IPS-11a (cell line): ENCODE results near the gene TRAPPC12.

Source experiments
- H3K4me3 ChIP-seq: one replicate; pipeline ENCODE4 v1.5.1; 2013; ENCODE audit warnings: low read depth, low read length, control low read depth

Gene TRAPPC12

DNA sequence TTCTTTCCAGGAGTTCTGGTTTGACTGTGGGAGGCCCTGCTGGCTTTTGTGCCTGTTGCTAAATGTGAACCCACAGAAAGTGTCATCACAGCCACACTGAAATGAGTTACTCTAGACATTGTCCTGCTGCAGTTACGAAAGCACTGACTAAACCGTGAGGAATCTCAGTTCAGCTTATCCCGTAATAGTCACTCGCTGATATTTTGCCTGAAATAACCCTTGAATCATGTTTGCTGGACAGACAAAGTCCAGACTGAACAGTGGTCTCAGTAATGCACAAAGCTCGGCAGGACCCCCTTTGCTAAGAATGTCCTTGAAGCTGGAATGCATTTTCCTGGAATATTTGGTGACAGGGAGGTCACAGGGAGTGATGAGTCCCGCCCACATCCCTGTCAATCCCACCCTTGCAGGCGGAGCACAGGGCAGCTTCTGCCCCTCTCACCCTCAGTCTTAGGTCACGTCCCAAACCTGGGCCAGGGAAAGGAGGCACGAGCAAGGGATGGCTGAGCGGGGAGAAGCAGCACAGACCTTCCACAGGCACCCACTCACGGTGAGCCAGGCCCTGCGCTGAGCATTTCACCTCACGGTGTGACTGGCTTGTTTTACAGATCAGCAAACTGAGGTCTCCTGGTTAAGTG lies 86.5 kb downstream of the TRAPPC12 start:
- H3K4me3 ChIP-seq, result no peak overlapping the region

DNA sequence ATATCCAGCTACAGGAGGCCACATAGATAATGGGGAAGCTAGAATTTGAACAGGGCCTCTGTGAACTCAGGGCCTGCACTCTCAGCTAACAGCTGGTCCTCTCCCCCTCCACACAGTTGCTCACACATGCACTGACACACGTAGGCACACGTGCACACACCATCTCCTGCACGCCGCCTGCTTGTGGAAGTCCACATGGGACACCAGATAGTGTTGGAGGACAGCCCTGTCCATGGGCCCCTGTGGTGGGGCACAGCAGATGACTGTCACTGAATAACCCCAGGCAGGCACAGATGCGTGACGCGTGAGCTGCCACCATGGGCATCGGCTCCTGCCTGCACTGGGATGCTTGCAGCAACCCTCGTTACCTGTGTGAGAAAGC lies 87.0 kb downstream of the TRAPPC12 start:
- no peak overlapping the region for H3K4me3 ChIP-seq

DNA sequence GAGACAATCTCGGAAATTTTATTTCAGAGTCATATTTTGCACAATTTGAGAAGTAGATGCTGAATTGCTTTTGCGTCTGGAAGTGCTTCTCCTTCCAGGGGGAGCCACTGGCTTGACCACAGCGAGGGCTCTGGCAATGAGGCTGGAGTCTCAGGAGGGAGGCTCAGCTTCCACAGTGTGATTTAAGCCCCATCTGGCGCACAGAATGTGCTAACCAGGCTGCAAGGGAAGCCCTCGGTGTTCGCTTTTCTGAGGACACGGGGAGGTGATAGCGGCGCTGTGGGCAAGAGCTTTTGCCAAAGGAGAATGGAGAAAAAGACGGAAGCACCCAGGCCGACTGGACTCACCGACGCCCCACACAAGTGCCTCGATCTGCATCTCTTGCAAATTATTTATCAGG lies 87.5 kb downstream of the TRAPPC12 start:
- H3K4me3 ChIP-seq, result no peak overlapping the region

DNA sequence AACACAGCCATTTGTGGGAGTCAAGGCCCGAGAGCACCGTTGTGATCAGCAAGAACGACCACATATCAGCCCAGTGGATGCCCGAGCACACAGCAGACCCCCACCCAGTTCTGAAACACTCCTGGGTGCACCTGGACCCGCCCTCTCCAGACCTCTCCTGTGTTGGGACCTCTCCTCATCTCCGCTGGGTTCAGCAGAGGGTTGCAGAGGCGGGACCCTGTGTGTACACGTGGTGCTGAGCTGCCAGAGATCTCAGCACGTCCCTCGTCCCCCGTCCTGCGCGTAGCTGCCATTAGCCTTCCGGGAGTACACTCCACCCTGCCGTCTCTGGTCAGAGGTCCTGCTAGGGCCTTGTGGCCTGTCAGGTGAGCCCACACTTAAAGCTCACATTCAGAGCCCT lies 88.2 kb downstream of the TRAPPC12 start:
- no peak overlapping the region for H3K4me3 ChIP-seq

DNA sequence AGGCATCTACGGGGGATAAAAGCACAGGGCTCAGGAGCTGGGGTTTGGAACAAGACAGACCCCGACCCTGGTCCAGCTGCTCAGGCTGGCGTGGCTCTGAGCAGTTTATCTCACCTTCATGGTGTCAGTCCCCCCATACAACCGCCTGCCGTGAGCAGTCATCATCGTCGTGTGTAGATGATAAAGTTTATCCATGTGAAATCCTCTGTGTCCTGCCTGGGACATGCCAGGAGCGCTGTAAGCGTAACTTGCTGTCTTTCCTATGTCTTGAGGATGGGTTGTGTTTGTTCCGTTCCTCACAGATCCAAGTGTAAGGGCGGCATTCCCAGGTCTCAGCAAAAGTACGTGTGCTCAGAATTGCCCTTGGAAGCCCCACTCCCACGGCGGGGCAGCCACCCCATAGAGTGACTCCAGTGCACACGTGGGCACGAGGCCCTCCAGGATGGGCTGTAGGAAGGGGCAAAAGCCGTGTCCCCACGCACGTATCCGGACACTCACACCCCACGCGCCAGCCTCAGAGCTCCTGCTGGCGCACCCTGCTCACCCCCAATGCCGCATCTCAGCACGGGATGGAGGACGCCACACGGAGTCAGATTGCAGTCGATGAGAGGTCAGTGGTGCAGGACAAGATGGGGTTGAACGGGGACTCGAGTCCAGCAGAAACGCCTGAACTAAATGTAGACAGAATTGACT lies 88.9 kb downstream of the TRAPPC12 start:
- H3K4me3 ChIP-seq, result no peak overlapping the region

DNA sequence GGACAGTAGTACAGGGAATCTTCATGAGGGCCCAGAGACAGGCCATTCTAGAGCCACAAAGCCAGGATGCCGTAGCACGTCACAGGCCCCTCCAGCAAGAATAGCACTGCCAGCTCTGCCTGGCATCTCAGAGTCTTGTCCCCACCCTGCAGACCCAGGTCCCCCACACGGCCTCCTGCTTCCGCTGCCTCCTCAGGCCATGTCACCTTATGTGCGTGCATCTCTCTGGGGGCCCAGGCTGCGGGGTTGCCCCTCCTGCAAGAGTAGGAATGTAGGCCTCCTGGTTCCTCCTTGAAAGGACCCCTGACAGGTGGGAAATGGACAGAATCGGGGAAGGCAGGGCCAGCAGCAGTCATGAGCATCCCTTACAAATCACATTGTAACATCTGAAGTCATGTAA lies 90.0 kb downstream of the TRAPPC12 start:
- no peak overlapping the region for H3K4me3 ChIP-seq

DNA sequence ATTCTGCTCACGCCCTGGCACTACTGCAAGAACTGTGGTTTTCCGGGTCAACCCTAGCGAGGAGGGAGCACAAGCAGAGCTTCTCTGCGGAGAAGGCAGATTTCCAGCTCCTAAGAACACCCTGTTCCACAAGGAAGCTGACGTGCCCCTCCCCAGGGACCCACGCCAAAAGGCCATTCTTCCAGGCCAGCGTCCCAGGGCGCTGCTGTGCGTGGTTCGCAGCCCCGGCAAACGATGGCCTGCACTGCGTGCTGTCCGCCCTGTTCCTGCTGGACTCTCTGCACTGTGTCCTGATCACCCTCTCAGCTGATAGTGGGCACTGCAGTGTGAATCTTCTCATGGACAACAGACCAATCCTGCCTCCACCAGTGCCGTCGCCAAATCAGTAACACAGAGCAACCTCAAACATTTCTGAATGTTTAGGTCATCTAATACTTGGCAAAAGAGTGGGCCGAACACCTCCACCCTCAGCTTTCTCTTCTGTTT lies 90.7 kb downstream of the TRAPPC12 start:
- no peak overlapping the region for H3K4me3 ChIP-seq

DNA sequence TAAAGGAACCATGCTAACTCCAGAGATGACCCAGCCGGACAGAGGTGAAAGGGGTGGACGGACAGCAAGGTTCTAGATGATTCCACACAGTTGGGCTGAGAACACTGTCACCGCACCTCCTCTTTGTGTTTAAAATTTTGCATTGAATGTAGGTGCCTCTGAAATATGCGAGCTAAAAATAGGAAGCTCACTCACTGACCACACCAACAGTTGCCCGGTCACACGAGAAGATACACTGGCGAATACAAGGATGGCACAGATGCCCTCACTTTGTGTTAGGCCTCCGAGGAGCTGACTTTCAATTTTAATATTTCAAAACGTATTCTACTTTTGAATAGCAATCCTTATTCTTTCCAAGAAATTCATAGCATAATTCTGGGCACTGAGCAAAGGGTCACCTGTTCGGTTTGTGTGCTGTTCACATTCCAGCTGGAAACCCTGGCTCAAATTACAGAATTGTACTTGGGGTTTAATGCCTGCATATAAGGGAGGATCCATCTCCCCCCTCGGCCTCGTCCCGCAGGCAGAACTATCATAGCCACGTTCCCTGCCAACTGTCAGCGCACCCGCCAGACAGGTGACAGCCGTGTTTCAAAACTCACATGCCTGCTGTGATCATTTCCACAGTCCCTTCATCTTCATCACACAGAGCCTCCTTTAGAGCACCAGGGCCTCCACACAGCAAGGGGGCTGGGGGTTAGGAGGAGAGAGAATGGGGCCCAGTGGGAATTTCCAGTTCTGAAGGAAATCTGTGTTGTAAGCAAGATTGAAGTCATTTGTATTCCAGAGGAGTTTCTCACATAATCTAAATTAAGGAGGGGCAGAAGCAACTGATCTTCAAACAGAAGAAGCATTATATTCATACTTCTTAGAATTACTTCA lies 91.6 kb downstream of the TRAPPC12 start:
- no peak overlapping the region for H3K4me3 ChIP-seq

DNA sequence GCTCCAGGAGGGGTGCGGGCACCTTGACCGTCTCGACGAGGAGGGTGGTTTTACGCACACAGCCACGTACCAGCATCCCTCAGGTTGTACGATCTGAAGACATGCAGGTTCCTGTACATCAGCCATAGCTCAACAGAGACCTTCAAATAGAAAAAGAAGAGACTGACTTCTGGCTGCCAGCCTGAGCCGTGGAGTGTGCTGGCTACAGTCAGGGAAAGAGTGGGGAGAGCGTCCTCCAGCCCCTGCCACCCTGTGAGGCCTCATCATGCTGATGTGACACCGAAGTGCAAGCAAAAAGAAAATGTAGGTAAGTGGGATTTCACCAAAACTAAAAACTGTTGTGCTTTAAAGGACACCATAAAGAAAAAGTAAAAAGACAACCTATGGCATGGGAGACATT lies 92.8 kb downstream of the TRAPPC12 start:
- no peak overlapping the region for H3K4me3 ChIP-seq

DNA sequence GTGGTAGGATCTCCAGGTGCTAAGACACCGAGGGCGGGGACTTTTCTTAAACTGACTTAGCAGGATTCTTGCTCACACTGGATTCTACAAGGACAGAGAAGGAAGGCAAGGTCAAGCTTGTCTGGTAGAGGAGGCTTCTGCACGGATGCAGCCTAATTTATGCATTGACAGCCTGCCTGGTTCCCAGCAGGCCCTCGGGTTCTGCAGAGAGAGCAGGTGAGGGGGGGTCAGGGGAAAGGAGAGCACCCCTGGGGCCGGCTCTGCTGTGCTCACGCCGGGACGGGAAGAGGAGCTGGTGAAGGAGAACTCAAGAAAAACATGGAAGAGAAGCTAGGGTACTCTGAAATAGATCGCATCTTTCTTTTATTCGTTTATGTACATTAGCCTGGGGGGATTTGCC lies 93.5 kb downstream of the TRAPPC12 start:
- H3K4me3 ChIP-seq, result no peak overlapping the region

DNA sequence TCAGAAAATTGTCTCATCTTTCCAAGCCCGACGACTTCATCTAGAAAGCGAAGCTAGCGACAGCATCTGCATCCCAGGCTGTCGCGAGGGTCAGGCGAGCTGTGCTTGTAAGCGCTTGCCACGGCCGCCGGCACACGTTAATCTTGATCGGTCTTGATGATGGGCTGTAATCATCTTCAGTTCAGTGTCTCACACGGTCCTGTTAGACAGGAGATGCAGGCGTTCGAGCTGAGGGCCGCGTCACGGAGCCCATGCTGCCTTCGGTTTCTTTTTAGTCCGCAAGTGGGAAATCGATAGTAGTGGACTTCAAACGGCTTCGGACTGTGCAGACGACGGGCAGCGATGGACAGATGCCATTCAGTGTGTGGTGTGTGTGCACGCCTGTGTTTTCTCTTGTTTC lies 96.3 kb downstream of the TRAPPC12 start:
- H3K4me3 ChIP-seq, result no peak overlapping the region

DNA sequence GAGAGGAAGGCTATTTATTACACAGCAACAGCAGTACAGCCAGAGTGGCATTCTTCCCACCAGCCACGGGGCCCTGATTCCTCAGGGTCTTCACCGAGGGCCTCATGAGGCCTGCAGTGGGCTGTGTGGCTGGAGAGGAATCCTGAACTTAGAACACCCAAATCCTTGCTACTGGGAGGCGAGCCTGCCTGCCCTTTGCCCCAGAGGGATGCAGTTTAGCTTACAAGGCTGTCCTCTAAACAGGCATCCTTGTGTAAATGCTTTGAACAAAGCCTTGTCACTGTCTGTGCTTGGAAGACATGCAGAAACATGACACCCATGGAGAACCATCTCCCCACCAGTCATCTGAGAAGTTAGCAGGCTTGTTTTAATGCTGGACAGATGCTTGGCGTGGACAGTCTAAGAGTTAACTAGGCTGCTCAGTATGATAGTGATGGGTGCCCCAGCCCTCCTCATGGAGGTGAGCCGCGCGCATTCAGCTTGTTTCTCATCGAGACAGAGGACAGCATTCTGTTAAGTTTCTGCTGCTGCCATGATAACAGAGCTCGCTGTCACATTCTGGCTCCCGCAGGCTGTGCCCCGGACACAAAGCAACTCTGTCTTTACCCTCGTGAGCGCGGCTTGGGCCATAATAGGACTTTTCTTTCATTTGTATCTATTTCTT lies 97.0 kb downstream of the TRAPPC12 start:
- H3K4me3 ChIP-seq, result no peak overlapping the region

DNA sequence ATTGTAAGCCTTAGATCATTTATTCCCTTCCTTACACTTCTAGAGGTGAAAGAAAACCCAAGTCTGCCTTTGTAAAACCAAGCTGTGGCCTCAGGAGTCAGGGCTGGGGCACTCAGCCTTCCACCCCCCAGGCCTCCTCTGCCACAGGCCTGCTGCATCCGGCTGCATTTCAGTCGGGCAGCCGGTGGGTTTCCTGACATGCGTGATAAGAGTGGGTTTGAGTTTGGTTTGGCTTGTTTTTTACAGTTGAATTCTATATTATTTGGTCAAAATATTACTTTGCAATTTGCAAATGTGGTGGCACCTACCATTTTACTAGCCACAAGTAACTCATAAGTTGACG lies 97.5 kb downstream of the TRAPPC12 start:
- no peak overlapping the region for H3K4me3 ChIP-seq

DNA sequence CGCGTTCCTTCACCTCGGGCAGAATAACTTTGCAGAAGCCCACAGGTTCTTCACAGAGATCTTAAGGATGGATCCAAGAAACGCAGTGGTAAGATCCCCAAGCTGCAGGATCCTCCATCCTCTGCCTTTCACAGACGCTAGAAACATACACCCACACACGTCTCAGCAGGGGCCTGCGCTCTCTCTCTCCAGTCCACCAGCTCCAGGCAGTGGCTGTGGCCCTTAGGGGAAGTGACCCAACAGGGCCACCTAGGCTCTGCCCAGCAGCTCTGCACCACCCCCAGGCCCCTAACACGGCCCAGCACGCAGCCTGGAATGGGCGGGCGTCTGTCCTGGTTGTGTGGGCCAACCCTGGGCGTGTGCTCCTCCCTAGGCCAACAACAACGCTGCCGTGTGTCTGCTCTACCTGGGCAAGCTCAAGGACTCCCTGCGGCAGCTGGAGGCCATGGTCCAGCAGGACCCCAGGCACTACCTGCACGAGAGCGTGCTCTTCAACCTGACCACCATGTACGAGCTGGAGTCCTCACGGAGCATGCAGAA lies 99.4 kb downstream of the TRAPPC12 start:
- no peak overlapping the region for H3K4me3 ChIP-seq

DNA sequence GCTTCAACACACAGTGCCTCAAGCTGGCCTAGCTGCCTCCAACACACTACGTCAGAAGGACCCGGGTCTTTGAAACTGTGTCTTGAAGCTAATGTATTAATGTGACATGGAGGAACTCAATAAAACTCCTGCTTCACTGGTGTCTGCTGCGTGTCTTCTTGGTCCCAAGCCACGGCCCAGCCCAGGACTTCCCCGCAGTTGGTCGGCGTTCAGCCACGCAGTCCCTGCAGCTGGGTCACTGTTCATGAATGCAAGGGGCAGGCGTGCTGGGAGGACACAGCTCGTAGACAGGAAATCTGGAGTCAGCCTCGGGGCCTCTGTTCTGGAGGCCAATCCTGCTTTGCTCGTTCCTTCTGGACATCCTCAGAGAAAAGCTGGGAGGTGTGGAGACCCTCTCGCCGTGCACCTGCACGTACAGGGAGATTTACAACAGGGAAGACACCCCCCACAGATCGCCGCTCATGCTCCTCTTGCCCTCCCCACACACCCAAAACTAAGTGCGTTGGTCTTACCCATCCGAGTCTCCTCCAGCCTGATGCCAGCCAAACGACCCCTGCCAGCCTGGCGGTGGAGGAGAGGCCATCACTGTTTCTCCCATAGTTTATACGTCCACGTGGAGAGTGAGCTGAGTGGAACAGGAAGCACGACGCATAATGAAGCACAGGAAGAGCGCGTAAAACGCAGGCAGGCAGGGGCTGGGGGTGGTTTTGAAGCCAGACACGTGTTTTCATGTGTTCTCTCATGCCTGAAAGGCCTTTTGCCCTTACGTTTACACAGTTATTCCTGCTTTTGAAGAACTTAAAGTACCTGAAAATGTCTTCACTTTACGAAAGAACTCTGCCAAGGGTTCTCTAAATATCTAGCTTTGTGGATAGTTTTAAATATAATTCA lies 100.2 kb downstream of the TRAPPC12 start:
- H3K4me3 ChIP-seq, result no peak overlapping the region

DNA sequence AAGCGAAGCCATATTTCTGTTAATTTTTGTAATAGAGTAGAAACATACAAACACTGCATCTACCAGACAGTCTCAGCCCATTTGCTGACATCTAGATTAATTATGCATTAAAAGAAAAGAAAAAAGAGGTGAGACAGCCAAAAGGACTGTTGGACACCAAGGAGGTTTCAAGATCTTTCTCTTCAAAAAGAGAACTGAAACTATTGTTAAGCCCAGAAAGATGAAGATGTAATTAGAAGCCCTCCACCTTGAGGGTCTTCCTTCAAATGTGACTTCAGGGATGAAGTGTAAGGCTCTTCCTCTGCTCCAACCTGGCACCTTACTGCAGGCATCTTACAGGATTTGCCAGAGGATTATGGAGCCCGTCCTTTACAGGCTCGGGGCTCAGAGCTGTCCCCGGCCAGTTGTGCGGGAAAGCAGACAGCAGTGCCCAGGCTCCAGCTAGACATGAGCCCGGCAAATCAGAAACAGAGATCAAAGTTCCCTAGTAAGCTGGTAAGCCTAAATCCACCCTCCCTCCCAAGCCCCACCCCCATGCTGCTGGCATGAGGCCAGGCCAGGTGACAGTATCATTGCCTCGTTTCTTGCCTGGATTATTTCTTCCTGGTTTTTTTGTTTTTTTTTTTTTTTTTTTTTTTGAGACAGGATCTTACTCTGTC lies 101.0 kb downstream of the TRAPPC12 start:
- no peak overlapping the region for H3K4me3 ChIP-seq

DNA sequence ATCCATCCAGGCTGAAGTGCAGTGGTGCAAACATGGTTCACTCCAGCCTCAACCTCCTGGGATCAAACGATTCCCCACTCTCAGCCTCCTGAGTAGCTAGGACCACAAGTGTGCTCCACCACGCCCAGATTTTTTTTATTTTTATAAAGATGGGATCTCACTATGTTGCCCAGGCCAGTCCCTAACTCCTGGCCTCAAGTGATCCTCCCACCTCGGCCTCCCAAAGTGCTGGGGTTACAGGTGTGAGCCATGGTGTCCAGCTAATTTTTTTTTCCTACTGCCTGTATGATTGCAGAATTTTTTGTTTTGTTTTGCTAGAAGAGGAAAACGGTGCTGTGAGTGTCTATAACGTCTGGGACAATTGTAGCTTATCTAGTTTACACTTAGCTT lies 101.5 kb downstream of the TRAPPC12 start:
- no peak overlapping the region for H3K4me3 ChIP-seq

DNA sequence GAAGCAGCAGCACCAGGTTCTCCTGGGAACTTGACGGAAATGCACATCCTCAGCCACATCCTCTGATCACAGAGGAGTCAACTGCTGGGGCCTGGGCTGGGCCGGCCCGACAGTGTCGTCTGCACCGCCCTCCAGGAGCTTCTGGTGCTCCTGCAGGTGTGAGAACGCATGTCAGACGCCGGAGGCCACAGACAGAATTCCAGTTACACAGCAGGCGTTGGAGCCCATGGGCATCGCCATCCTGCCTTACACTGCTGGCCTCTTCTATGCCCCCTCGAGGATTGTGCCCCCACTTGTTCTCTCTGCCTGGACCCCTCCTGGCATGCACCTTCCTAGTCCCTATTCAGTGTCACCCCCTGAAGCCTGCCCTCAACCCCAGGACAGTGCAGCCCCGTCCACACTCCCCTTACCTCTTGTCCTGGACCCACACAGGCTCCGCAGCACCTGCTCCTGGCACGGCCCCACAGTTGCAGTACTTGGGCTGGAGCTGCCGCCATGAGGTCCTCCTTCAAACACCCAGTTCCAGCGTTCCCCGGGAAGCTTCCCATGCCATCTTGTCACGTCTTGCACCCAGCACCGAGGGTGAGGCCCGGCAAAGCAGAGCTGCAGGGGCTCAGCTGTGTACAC lies 102.4 kb downstream of the TRAPPC12 start:
- H3K4me3 ChIP-seq, result no peak overlapping the region

DNA sequence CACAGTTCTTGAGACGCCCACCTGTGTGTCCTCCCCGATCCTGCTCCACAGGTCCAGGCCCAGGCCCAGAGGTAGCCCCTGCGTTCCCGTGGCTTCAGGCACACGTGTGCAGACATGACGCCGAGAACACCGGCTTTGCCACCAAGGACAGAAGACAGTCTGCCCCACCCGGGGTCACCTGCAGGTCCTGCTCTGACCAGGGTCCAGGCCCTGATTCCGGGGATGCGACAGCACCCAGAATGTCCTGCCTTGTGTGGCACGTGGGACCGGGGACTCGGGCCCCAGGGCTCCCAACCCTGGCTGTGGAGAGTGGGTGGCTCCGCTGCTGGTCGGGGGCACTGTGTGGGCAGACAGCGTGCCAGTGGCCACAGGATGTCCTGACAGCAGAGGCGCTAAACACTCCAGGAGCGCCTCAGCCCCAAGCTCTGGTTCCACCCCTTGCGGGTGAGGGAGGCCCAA lies 102.9 kb downstream of the TRAPPC12 start:
- H3K4me3 ChIP-seq, result no peak overlapping the region
